ENCODE measurements around the gene ABCC1.

Gene ABCC1

GRCh38 chr16:16111639-16112038 lies 162.2 kb downstream of the ABCC1 start (continued):
- TF ChIP-seq ZNF510 (tag by site-specific recombination; IDR thresholded peaks at IDR 0.05; ENCODE audit: insufficient replicate concordance): no peak
- no peak for TF ChIP-seq ZNF555 (tag by site-specific recombination; conservative IDR thresholded peaks at IDR 0.05)
- TF ChIP-seq PRDM4 (tag by site-specific recombination; IDR thresholded peaks at IDR 0.05): no peak
- no peak for TF ChIP-seq ZNF221 (tag by site-specific recombination; IDR thresholded peaks at IDR 0.05; ENCODE audit: borderline replicate concordance)
- no peak for TF ChIP-seq WT1 (tag by site-specific recombination; IDR thresholded peaks at IDR 0.05)
- TF ChIP-seq ZNF776 (tag by site-specific recombination; IDR thresholded peaks at IDR 0.05; ENCODE audit: borderline replicate concordance): no peak
- no peak for TF ChIP-seq ZNF133 (tag by site-specific recombination; IDR thresholded peaks at IDR 0.05)

- Histone ChIP-seq H3K4me3 (ENCODE audit: low read depth, low read length) (no peak overlapping the region), H3K9me3 (ENCODE audit: control insufficient read depth, insufficient read depth, low read depth, low read length) (no peaks in the 10 kb centered on the region), H3K36me3 (ENCODE audit: control insufficient read depth in 2 of 2, insufficient read depth in 1 of 2, low read length in 2 of 2) (peaks cover 17 to 80% of the 10 kb centered on the region in 2 experiments; a peak in 2 of 3 replicates), H3K4me1 (ENCODE audit: control insufficient read depth, insufficient read depth, low read length) (no peaks in the 10 kb centered on the region), H3K27ac (ENCODE audit: extremely low read depth, low read depth, low read length) (no peak overlapping the region)
- TF ChIP-seq REST (tag by site-specific recombination; IDR thresholded peaks at IDR 0.05): no peak
- peak; percentile 77 for TF ChIP-seq ZNF768 (tag by site-specific recombination; IDR thresholded peaks at IDR 0.05)
- no peak for TF ChIP-seq ZNF341 (tag by site-specific recombination; IDR thresholded peaks at IDR 0.05; ENCODE audit: low read depth)
- ChIA-PET POLR2A (no interaction called here), CTCF (no interaction called here)
Observed at GRCh38 chr16:16112450-16113053, 163.1 kb downstream of the ABCC1 start.

- H3K4me3 ChIP-seq (ENCODE audit: low read depth, low read length): no peak overlapping the region
- no peaks in the 10 kb centered on the region for H3K4me1 ChIP-seq (ENCODE audit: control insufficient read depth, insufficient read depth, low read length)
- ChIA-PET POLR2A (no interaction called here), CTCF (interaction anchor here (0.6 kb wide), 1 partner anchor 349 kb away, joined by 3 read pairs; no protein-coding TSS in a partner anchor)
- H3K9me3 ChIP-seq (ENCODE audit: control insufficient read depth, insufficient read depth, low read depth, low read length): no peaks in the 10 kb centered on the region
- peaks cover 16 to 80% of the 10 kb centered on the region in 2 experiments; a peak in 2 of 3 replicates for H3K36me3 ChIP-seq (ENCODE audit: control insufficient read depth in 2 of 2, insufficient read depth in 1 of 2, low read length in 2 of 2)
- no peak overlapping the region for H3K27ac ChIP-seq (ENCODE audit: extremely low read depth, low read depth, low read length)
- TF ChIP-seq ZNF155 (tag by site-specific recombination; IDR thresholded peaks at IDR 0.05): no peak
- no peak for TF ChIP-seq HOXD13 (CRISPR knock-in tag; IDR thresholded peaks at IDR 0.05; ENCODE audit: borderline replicate concordance)
- TF ChIP-seq ZNF350 (tag by site-specific recombination; IDR thresholded peaks at IDR 0.05): no peak
- no peak for TF ChIP-seq ZNF596 (tag by site-specific recombination; IDR thresholded peaks at IDR 0.05)
- TF ChIP-seq KLF8 (tag by site-specific recombination; IDR thresholded peaks at IDR 0.05): no peak
- no peak for TF ChIP-seq FEZF1 (tag by site-specific recombination; IDR thresholded peaks at IDR 0.05)
- 0 out of 2 replicates have a peak, but pooled peaks have one; percentile 42 for TF ChIP-seq ZNF768 (tag by site-specific recombination; IDR thresholded peaks at IDR 0.05)
- no peak for TF ChIP-seq ZNF701 (tag by site-specific recombination; IDR thresholded peaks at IDR 0.05)
- TF ChIP-seq ZNF239 (tag by site-specific recombination; IDR thresholded peaks at IDR 0.05): no peak
Observed at GRCh38 chr16:16113076-16113475, 163.7 kb downstream of the ABCC1 start.
